Neural progenitor cell (in vitro differentiated cells): Measurements from ENCODE around the gene MTX2. TPM values are rescaled to one million over a fixed set of nuclear protein-coding genes. Genes with fewer than 3 reads are reported as not detected.

Experiments used
- total RNA-seq: library from RNA; depleted of rRNA; stranded (reverse); fragments of >200 nt; gene quantifications from 2 replicates; pipeline ENCODE4 v1.2.3, GENCODE V29; 2015; ENCODE audit warnings: low replicate concordance

Gene MTX2
- total RNA-seq, 1 donor from 2014 or later, result 39.2 TPM

Other genes starting within 250 kb of the MTX2 start
- gene EVX2, start 185.5 kb upstream of the MTX2 start, total RNA-seq, result not detected in 2 replicates
- not detected in 2 replicates for gene HOXD13, start 176.7 kb upstream of the MTX2 start, total RNA-seq
- gene HOXD12, start 169.6 kb upstream of the MTX2 start, total RNA-seq, result not detected in 2 replicates
- gene HOXD11, start 162.2 kb upstream of the MTX2 start, total RNA-seq, result not detected in 2 replicates
- not detected in 2 replicates for gene HOXD10, start 152.7 kb upstream of the MTX2 start, total RNA-seq
- not detected in 2 replicates for gene HOXD9, start 146.7 kb upstream of the MTX2 start, total RNA-seq
- not detected in 2 replicates for gene HOXD8, start 139.7 kb upstream of the MTX2 start, total RNA-seq
- not detected in 2 replicates for gene HOXD4, start 117.9 kb upstream of the MTX2 start, total RNA-seq
- not detected in 2 replicates for gene HOXD3, start 112.1 kb upstream of the MTX2 start, total RNA-seq
- not detected in 2 replicates for gene HOXD1, start 80.8 kb upstream of the MTX2 start, total RNA-seq